GM12878 (cell line): ENCODE results near the gene RBMS3. TPM values are rescaled to one million over a fixed set of nuclear protein-coding genes. Genes with fewer than 3 reads are reported as not detected.

Experiments
- ATAC-seq: fragments of 200-7000 bp; cut with Tn5 transposase; 3 replicates; pipeline ENCODE4 v1.9.1; 2020; ENCODE audit warnings: mild to moderate bottlenecking, moderate library complexity
- BruUV-seq: library from RNA; stranded (reverse); fragments of 400-500 nt; replicated peaks from 2 replicates; lab custom pipeline; 2021; lab: Mats Ljungman, UMichigan
- CTCF ChIA-PET: fragments of 300-600 bp; sonication (Branson Sonifier 250); formaldehyde crosslinking; extraction: SDS; loops from one replicate; lab custom pipeline; 2021; ENCODE audit warnings: inconsistent platforms; lab: Yijun Ruan, JAX
- POLR2A ChIA-PET: fragments of 350-600 bp; formaldehyde crosslinking; extraction: SDS; loops from one replicate; lab custom pipeline; 2021; ENCODE audit warnings: inconsistent platforms; lab: Charles Lee
- RAD21 ChIA-PET: fragments of 300-600 bp; sonication (Branson Sonifier 250); formaldehyde crosslinking; loops from one replicate; lab custom pipeline; 2023; ENCODE audit warnings: antibody characterized with exemption; ENCODE audit not compliant: unreplicated experiment; lab: Charles Lee
- SMC1A ChIA-PET: fragments of 300-600 bp; sonication (Branson Sonifier 250); formaldehyde crosslinking; loops from one replicate; lab custom pipeline; 2023; ENCODE audit not compliant: unreplicated experiment, uncharacterized antibody; lab: Charles Lee
- DNase-seq: peaks from one replicate; pipeline ENCODE4 v3.0.0-alpha.2; 2011; ENCODE audit warnings: low read depth, low spot score
- FAIRE-seq: peaks from 3 replicates; lab custom pipeline; 2011; peaks lifted over from hg19 to GRCh38; lab: Jason Lieb, UNC
- H2AFZ ChIP-seq: 2 replicates; pipeline ENCODE4 v1.6.0; 2011; ENCODE audit warnings: low read depth, low read length, control low read depth; ENCODE audit not compliant: control insufficient read depth
- H3K27ac ChIP-seq: 2 replicates; pipeline ENCODE4 v1.5.1; 2011; ENCODE audit warnings: control low read depth; ENCODE audit not compliant: control insufficient read depth, insufficient read depth
- H3K27me3 ChIP-seq, 2 experiments: replicated peaks in 1 of 2; 2 replicates each; pipeline versions ENCODE4 v1.6.0 to v1.6.1; 2011; ENCODE audit warnings: low read length in 1 of 2; ENCODE audit not compliant: control insufficient read depth in 2 of 2, insufficient read depth in 2 of 2
- H3K36me3 ChIP-seq, 2 experiments: 2 replicates each; pipeline ENCODE4 v1.5.1; 2011; ENCODE audit warnings: low read length in 1 of 2; ENCODE audit not compliant: control insufficient read depth in 2 of 2, insufficient read depth in 2 of 2
- H3K4me1 ChIP-seq: 2 replicates; pipeline ENCODE4 v1.6.1; 2011; ENCODE audit warnings: mild to moderate bottlenecking, low read length, moderate library complexity, mixed read lengths; ENCODE audit not compliant: control insufficient read depth, insufficient read depth
- H3K4me2 ChIP-seq: 2 replicates; pipeline ENCODE4 v1.6.0; 2011; ENCODE audit warnings: control low read depth; ENCODE audit not compliant: control insufficient read depth, insufficient read depth
- H3K4me3 ChIP-seq: fragments of 200-600 bp; sonication (generic); 2 replicates; pipeline ENCODE4 v1.5.1; 2016
- H3K79me2 ChIP-seq: 2 replicates; pipeline ENCODE4 v1.6.0; 2011; ENCODE audit warnings: low read length; ENCODE audit not compliant: control insufficient read depth, insufficient read depth
- H3K9ac ChIP-seq: 2 replicates; pipeline ENCODE4 v1.8.0; 2011; ENCODE audit warnings: low read length, control low read depth, mixed read lengths; ENCODE audit not compliant: control insufficient read depth, insufficient read depth
- H3K9me3 ChIP-seq: replicated peaks from 3 replicates; pipeline ENCODE4 v1.5.1; 2011; ENCODE audit warnings: mild to moderate bottlenecking, low read length; ENCODE audit not compliant: control insufficient read depth, insufficient read depth
- H4K20me1 ChIP-seq: 2 replicates; pipeline ENCODE4 v1.6.0; 2011; ENCODE audit not compliant: control insufficient read depth, insufficient read depth
- FOXK2 ChIP-seq: fragments of 450-650 bp; IDR thresholded peaks from 2 replicates; pipeline ENCODE4 v1.6.1; 2017; ENCODE audit warnings: mild to moderate bottlenecking, moderate library complexity
- MXI1 ChIP-seq: fragments of 150-350 bp; IDR thresholded peaks from 2 replicates; pipeline ENCODE4 v1.6.1; 2011; ENCODE audit warnings: low read depth, mild to moderate bottlenecking, inconsistent platforms, low read length, improper control_type of control experiment
- NKRF ChIP-seq: fragments of 450-650 bp; conservative IDR thresholded peaks from 2 replicates; pipeline ENCODE4 v1.6.1; 2017; ENCODE audit warnings: mild to moderate bottlenecking, moderate library complexity
- NR2F1 ChIP-seq: fragments of 450-650 bp; conservative IDR thresholded peaks from 2 replicates; pipeline ENCODE4 v1.6.1; 2017; ENCODE audit warnings: mild to moderate bottlenecking
- PAX5 ChIP-seq: IDR thresholded peaks from 2 replicates; pipeline ENCODE4 v1.6.1; 2011; ENCODE audit warnings: low read depth, low read length, borderline replicate concordance
- SMAD1 ChIP-seq: fragments of 450-650 bp; IDR thresholded peaks from 2 replicates; pipeline ENCODE4 v1.6.1; 2018; ENCODE audit warnings: mild to moderate bottlenecking, low read depth; ENCODE audit not compliant: partially characterized antibody
- TBL1XR1 ChIP-seq: IDR thresholded peaks from 2 replicates; pipeline ENCODE4 v1.6.1; 2012; ENCODE audit warnings: low read depth, low read length, improper control_type of control experiment
- USF1 ChIP-seq: IDR thresholded peaks from 2 replicates; pipeline ENCODE4 v1.6.1; 2011; ENCODE audit warnings: borderline replicate concordance, low read depth, mild to moderate bottlenecking, moderate library complexity, mixed read lengths, low read length; ENCODE audit not compliant: insufficient read depth; ENCODE audit errors: extremely low read length
- ZNF622 ChIP-seq: fragments of 450-650 bp; IDR thresholded peaks from 2 replicates; pipeline ENCODE4 v1.6.1; 2017; ENCODE audit warnings: mild to moderate bottlenecking, inconsistent platforms
- in situ Hi-C: fragments of 300-500 bp; cut with MboI; formaldehyde crosslinking; loops from 9 replicates; pipeline ENCODE4 v1.14.3; 2018; ENCODE audit warnings: mixed read lengths
- intact Hi-C: fragments of 100-400 bp; cut with micrococcal nuclease; formaldehyde crosslinking; loops from one replicate; pipeline ENCODE4 v1.14.2; 2022; ENCODE audit not compliant: unreplicated experiment
- polyA plus RNA-seq, 11 experiments: library from polyadenylated mRNA; depleted of rRNA in 4 of 11; unstranded in 6 of 11; stranded (reverse) in 5 of 11; fragments of >200 nt; fragmentation: Nextera tagmentation in 4 of 11; fragmentation: Illumina TruSeq in 1 of 11; extraction: Ambion mirVana in 4 of 11; extraction: Trizol in 1 of 11; gene quantifications; 1 replicate in 1 of 11; 2 replicates in 10 of 11; pipeline versions ENCODE4 v1.2.1 to v1.2.3, GENCODE V29; 2011 to 2016; ENCODE audit warnings: inconsistent platforms in 2 of 11, missing spikeins in 2 of 11, low read depth in 1 of 11
- total RNA-seq, 4 experiments: library from RNA; depleted of rRNA in 3 of 4; stranded (reverse); fragments of >200 nt in 3 of 4; fragmentation: Illumina TruSeq in 1 of 4; extraction: Trizol in 1 of 4; gene quantifications; 2 replicates each; pipeline versions ENCODE4 v1.2.1 to v1.2.3, GENCODE V29; 2013 to 2021

The RBMS3 gene
- total and polyA plus RNA-seq, 10 of the 15 experiments (the other 5 are each of a cell fraction or from before 2014, with no cell fraction given): 0.79 to 4.7 (median 3.1) TPM

GRCh38 chr3:29583861-29584260, 303.0 kb downstream of the RBMS3 start:
- no peak for TF ChIP-seq TBL1XR1
- no peak for TF ChIP-seq PAX5
- TF ChIP-seq NR2F1: no peak
- no peak for TF ChIP-seq USF1
- TF ChIP-seq SMAD1: no peak
- TF ChIP-seq FOXK2: no peak
- no peak for TF ChIP-seq NKRF
- no peak for TF ChIP-seq ZNF622
- TF ChIP-seq MXI1: no peak
- H2AFZ ChIP-seq: no peak overlapping the region
- ChIA-PET CTCF (no interaction called here), RAD21 (no interaction called here), SMC1A (no interaction called here), POLR2A (no interaction called here)
- H3K79me2 ChIP-seq: no peaks in the 10 kb centered on the region
- no peaks in the 10 kb centered on the region for H3K4me1 ChIP-seq
- no peaks in the 10 kb centered on the region for H3K36me3 ChIP-seq
- DNase-seq (no peak), ATAC-seq (no peak), FAIRE-seq (no peak)
- no TSS peak for BruUV-seq
- H3K9ac ChIP-seq: no peak overlapping the region
- no peak overlapping the region for H3K4me2 ChIP-seq
- no peak overlapping the region for H3K4me3 ChIP-seq
- H4K20me1 ChIP-seq: no peaks in the 10 kb centered on the region
- H3K27me3 ChIP-seq: no peaks in the 10 kb centered on the region
- in situ Hi-C loops (no loop called here), intact Hi-C loops (no loop called here)
- no peak overlapping the region for H3K27ac ChIP-seq
- no peaks in the 10 kb centered on the region for H3K9me3 ChIP-seq
